K562 (cell line): ENCODE measurements around the gene DEDD. TPM values are rescaled to one million over a fixed set of nuclear protein-coding genes. Genes with fewer than 3 reads are reported as not detected.

Experiments used
- CREB5 ChIP-seq: fragments of 250-450 bp; sonication (Bioruptor Pico); IDR thresholded peaks from 2 replicates; pipeline ENCODE4 v1.5.0; 2020; ENCODE audit warnings: mild to moderate bottlenecking
- E2F6 ChIP-seq, 2 experiments: IDR thresholded peaks; 2 replicates each; pipeline ENCODE4 v1.6.1; 2011; ENCODE audit warnings: borderline replicate concordance in 1 of 2, control low read depth in 1 of 2, low read depth in 1 of 2, low read length in 1 of 2, mild to moderate bottlenecking in 1 of 2, mixed read lengths in 1 of 2, moderate library complexity in 1 of 2; ENCODE audit not compliant: insufficient read depth in 1 of 2, insufficient read length in 1 of 2, poor library complexity in 1 of 2, severe bottlenecking in 1 of 2; ENCODE audit errors: extremely low read depth in 1 of 2
- ESRRA ChIP-seq: fragments of 450-650 bp; IDR thresholded peaks from 2 replicates; pipeline ENCODE4 v1.6.1; 2014; ENCODE audit warnings: low read depth, mild to moderate bottlenecking, moderate library complexity, borderline replicate concordance
- FOXJ2 ChIP-seq: fragments of 200-800 bp; sonication (Bioruptor generic); IDR thresholded peaks from 2 replicates; pipeline ENCODE4 v1.6.1; 2016; ENCODE audit warnings: missing genetic modification characterization, missing compliant biosample characterization
- GTF2E2 ChIP-seq: fragments of 200-800 bp; sonication (Bioruptor generic); IDR thresholded peaks from 2 replicates; pipeline ENCODE4 v1.6.1; 2016; ENCODE audit warnings: missing genetic modification characterization, missing compliant biosample characterization
- HDAC6 ChIP-seq: IDR thresholded peaks from 2 replicates; pipeline ENCODE4 v1.6.1; 2012; ENCODE audit warnings: low read depth, mild to moderate bottlenecking, control low read depth, inconsistent platforms, low read length, moderate library complexity
- HIVEP1 ChIP-seq: fragments of 250-450 bp; sonication (Bioruptor Pico); IDR thresholded peaks from 2 replicates; pipeline ENCODE4 v1.4.0; 2020; ENCODE audit warnings: mild to moderate bottlenecking
- ILF3 ChIP-seq: fragments of 450-650 bp; IDR thresholded peaks from 2 replicates; pipeline ENCODE4 v1.6.1; 2018; ENCODE audit warnings: antibody characterized with exemption, mild to moderate bottlenecking, moderate library complexity, borderline replicate concordance
- PML ChIP-seq: IDR thresholded peaks from 2 replicates; pipeline ENCODE4 v1.6.1; 2012; ENCODE audit warnings: low read length, inconsistent platforms
- POU5F1 ChIP-seq: fragments of 150-350 bp; IDR thresholded peaks from 2 replicates; pipeline ENCODE4 v1.6.1; 2014; ENCODE audit warnings: borderline replicate concordance, low read length, low read depth, mild to moderate bottlenecking; ENCODE audit not compliant: partially characterized antibody
- PTRF ChIP-seq: fragments of 450-650 bp; IDR thresholded peaks from 2 replicates; pipeline ENCODE4 v1.6.1; 2016; ENCODE audit warnings: mild to moderate bottlenecking, missing genetic modification characterization, missing compliant biosample characterization
- SETDB1 ChIP-seq: IDR thresholded peaks from one replicate; pipeline ENCODE4 v1.6.1; 2012; ENCODE audit warnings: low read length, control low read depth, inconsistent platforms
- STAT5A ChIP-seq: IDR thresholded peaks from 2 replicates; pipeline ENCODE4 v1.6.1; 2012; ENCODE audit warnings: low read length, inconsistent platforms, borderline replicate concordance
- TBL1XR1 ChIP-seq, 2 experiments: IDR thresholded peaks; 2 replicates each; pipeline ENCODE4 v1.6.1; 2012; ENCODE audit warnings: improper control_type of control experiment in 2 of 2, low read length in 2 of 2, mild to moderate bottlenecking in 1 of 2
- TBP ChIP-seq: optimal IDR thresholded peaks from 2 replicates; pipeline ENCODE3; 2011; ENCODE audit warnings: low read depth, low read length, improper control_type of control experiment
- ZNF384 ChIP-seq: IDR thresholded peaks from 2 replicates; pipeline ENCODE4 v1.6.1; 2012; ENCODE audit warnings: low read depth, low read length, improper control_type of control experiment
- ZNF583 ChIP-seq: fragments of 250-450 bp; sonication (Bioruptor Pico); IDR thresholded peaks from 2 replicates; pipeline ENCODE4 v1.4.0; 2020
- ZNF668 ChIP-seq: fragments of 250-450 bp; sonication (Bioruptor Pico); IDR thresholded peaks from 2 replicates; pipeline ENCODE4 v1.8.0; 2022; ENCODE audit warnings: mild to moderate bottlenecking, inconsistent platforms
- polyA plus RNA-seq, 8 experiments: library from polyadenylated mRNA; depleted of rRNA in 4 of 8; stranded (reverse) in 5 of 8; unstranded in 3 of 8; fragments of >200 nt; fragmentation: Nextera tagmentation in 2 of 8; fragmentation: Illumina TruSeq in 1 of 8; extraction: Ambion mirVana in 2 of 8; extraction: Trizol in 1 of 8; gene quantifications; 2 replicates each; pipeline versions ENCODE4 v1.2.1 to v1.2.3, GENCODE V29; 2011 to 2014; ENCODE audit warnings: inconsistent platforms in 1 of 8, missing spikeins in 1 of 8
- total RNA-seq, 7 experiments: library from RNA; depleted of rRNA in 6 of 7; stranded (reverse); fragments of >200 nt in 6 of 7; fragmentation: Illumina TruSeq in 2 of 7; extraction: Trizol in 2 of 7; gene quantifications; 2 replicates each; pipeline versions ENCODE4 v1.2.1 to v1.2.3, GENCODE V29; 2011 to 2021; ENCODE audit warnings: low replicate concordance in 1 of 7
- TF ChIP-seq, protein P1 (sequence below): fragments of 450-650 bp; IDR thresholded peaks from 2 replicates; pipeline ENCODE4 v1.6.1; 2017; ENCODE audit warnings: antibody characterized with exemption, mild to moderate bottlenecking
- TF ChIP-seq, protein P2 (sequence below): fragments of 450-650 bp; IDR thresholded peaks from 2 replicates; pipeline ENCODE4 v1.6.1; 2016; ENCODE audit warnings: antibody characterized with exemption

The DEDD gene
- total and polyA plus RNA-seq, 9 of the 15 experiments (the other 6 are each of a cell fraction or from before 2014, with no cell fraction given) = 11.6 to 41.0 (median 16.8) TPM

DNA sequence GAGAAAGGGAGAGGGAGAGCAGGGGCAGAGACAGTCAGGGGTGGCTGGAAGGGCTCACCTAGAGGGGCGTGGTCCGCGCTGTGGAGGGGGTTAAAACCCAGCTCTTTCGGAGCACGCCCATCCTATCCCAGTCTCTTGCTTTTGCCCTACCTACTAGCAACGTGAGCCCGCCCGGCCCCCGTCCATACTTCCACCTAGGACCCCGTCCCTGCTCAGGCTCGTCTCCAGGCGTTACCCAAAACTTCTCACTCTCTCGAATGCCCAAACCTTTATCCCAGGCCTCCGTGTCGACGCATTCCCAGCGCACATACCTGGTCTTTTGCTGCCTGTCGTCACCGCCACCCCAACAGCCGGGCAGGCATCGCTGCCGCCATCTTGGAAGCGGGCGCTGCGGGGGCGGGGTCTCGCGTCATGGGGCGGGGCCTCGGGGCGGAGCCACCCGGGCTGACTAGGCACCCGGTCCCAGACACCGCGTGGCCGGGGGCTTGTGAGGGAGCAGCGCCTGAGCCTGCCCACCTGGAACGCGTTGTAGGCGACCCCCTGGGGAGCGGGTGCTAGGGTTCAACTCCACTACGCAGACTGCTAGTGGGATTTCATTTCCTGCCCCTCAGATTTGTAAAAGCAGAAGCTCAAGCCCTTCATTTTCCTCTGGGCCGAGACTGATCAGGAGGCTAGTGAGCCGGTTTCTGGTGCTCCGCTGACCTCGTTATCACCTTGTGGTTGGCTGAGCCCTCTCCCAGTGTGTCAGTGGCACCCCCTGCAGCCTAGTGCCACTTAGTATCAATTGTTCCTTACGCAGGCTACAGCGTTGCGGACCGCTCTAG lies 44.9 kb upstream of the DEDD start, which contains the start of gene B4GALT3 (continued):
- TF ChIP-seq, protein P1, sequence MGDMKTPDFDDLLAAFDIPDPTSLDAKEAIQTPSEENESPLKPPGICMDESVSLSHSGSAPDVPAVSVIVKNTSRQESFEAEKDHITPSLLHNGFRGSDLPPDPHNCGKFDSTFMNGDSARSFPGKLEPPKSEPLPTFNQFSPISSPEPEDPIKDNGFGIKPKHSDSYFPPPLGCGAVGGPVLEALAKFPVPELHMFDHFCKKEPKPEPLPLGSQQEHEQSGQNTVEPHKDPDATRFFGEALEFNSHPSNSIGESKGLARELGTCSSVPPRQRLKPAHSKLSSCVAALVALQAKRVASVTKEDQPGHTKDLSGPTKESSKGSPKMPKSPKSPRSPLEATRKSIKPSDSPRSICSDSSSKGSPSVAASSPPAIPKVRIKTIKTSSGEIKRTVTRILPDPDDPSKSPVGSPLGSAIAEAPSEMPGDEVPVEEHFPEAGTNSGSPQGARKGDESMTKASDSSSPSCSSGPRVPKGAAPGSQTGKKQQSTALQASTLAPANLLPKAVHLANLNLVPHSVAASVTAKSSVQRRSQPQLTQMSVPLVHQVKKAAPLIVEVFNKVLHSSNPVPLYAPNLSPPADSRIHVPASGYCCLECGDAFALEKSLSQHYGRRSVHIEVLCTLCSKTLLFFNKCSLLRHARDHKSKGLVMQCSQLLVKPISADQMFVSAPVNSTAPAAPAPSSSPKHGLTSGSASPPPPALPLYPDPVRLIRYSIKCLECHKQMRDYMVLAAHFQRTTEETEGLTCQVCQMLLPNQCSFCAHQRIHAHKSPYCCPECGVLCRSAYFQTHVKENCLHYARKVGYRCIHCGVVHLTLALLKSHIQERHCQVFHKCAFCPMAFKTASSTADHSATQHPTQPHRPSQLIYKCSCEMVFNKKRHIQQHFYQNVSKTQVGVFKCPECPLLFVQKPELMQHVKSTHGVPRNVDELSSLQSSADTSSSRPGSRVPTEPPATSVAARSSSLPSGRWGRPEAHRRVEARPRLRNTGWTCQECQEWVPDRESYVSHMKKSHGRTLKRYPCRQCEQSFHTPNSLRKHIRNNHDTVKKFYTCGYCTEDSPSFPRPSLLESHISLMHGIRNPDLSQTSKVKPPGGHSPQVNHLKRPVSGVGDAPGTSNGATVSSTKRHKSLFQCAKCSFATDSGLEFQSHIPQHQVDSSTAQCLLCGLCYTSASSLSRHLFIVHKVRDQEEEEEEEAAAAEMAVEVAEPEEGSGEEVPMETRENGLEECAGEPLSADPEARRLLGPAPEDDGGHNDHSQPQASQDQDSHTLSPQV = peak; percentile 91
- no peak for TF ChIP-seq ZNF583
- TF ChIP-seq FOXJ2 = no peak
- peak; percentile 98 for TF ChIP-seq ESRRA
- TF ChIP-seq E2F6 (IDR thresholded peaks at IDR 0.05; ENCODE audit: borderline replicate concordance in 1 of 2, extremely low read depth in 1 of 2, insufficient read depth in 1 of 2, insufficient read length in 1 of 2, low read depth in 1 of 2, low read length in 1 of 2, poor library complexity in 1 of 2, severe bottlenecking in 1 of 2) = peak; percentile 85 to 91
- no peak; the same call in 1 of the 2 replicates for TF ChIP-seq GTF2E2 (tag)
- TF ChIP-seq TBL1XR1 (IDR thresholded peaks at IDR 0.05; ENCODE audit: low read length in 2 of 2) = peak; percentile 46 to 68; a peak in 2 of 4 replicates
- no peak for TF ChIP-seq POU5F1
- no peak for TF ChIP-seq HDAC6
- TF ChIP-seq CREB5 (CRISPR knock-in tag) = no peak
- TF ChIP-seq SETDB1 = no peak
- TF ChIP-seq STAT5A = no peak; the same call in 1 of the 2 replicates
- TF ChIP-seq, protein P2, sequence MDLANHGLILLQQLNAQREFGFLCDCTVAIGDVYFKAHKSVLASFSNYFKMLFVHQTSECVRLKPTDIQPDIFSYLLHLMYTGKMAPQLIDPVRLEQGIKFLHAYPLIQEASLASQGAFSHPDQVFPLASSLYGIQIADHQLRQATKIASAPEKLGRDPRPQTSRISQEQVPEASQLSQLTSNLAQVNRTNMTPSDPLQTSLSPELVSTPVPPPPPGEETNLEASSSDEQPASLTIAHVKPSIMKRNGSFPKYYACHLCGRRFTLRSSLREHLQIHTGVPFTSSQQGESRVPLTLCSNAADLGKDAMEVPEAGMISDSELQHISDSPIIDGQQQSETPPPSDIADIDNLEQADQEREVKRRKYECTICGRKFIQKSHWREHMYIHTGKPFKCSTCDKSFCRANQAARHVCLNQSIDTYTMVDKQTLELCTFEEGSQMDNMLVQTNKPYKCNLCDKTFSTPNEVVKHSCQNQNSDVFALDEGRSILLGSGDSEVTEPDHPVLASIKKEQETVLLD = no peak; the same call in 1 of the 2 replicates
- TF ChIP-seq TBP = peak; percentile 85
- no peak for TF ChIP-seq ZNF668 (CRISPR knock-in tag)
- no peak for TF ChIP-seq ZNF384
- TF ChIP-seq ILF3 = no peak
- 0 out of 2 replicates have a peak, but pooled peaks have one; percentile 10 for TF ChIP-seq HIVEP1 (CRISPR knock-in tag)
- TF ChIP-seq PTRF (tag) = no peak
- 0 out of 2 replicates have a peak, but pooled peaks have one; percentile 70 for TF ChIP-seq PML
